Astrocyte (in vitro differentiated cells and primary cell): Measurements from ENCODE around the gene PTX4.

Experiments
- EZH2 ChIP-seq: IDR thresholded peaks from 2 replicates; pipeline ENCODE4 v1.6.1; 2012; ENCODE audit warnings: mild to moderate bottlenecking, low read length, inconsistent platforms; ENCODE audit not compliant: insufficient read depth
- TF ChIP-seq, protein P1 (sequence below): IDR thresholded peaks from 2 replicates; pipeline ENCODE4 v1.5.1; 2011; ENCODE audit warnings: low read depth, mild to moderate bottlenecking, inconsistent platforms, low read length, moderate library complexity; ENCODE audit not compliant: insufficient read depth

DNA sequence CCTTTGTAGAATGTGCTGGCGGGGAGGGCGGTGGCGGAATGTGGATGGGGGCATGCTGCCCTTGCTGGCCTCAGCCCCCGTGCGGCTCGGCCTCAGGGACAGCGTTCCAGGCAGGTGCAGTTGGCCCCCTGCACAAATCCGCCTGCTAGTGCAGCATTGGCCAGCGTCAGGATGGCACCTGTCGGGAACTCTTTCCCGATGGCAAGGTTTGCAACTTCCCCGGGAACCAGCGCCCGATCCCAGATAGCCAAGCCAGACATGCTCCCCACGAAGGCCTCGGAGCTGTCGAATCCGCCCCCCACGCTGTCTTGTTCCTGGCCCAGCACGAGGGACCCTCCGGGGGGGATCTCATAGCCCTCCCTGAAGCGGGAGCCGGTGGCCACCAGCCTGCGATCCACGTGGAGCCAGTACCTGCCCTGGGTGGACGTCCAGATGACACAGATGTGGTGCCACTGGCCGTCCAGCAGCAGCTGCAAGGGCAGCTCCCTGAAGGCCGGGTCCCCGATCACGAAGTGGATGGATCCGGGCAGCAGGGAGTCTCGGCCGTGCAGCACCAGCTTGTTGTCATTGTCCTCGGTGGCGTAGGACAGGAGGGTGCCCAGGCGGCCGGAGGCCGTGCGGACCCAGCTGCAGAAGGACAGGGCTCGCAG is 2.8 kb downstream of the PTX4 start:
- TF ChIP-seq, protein P1, sequence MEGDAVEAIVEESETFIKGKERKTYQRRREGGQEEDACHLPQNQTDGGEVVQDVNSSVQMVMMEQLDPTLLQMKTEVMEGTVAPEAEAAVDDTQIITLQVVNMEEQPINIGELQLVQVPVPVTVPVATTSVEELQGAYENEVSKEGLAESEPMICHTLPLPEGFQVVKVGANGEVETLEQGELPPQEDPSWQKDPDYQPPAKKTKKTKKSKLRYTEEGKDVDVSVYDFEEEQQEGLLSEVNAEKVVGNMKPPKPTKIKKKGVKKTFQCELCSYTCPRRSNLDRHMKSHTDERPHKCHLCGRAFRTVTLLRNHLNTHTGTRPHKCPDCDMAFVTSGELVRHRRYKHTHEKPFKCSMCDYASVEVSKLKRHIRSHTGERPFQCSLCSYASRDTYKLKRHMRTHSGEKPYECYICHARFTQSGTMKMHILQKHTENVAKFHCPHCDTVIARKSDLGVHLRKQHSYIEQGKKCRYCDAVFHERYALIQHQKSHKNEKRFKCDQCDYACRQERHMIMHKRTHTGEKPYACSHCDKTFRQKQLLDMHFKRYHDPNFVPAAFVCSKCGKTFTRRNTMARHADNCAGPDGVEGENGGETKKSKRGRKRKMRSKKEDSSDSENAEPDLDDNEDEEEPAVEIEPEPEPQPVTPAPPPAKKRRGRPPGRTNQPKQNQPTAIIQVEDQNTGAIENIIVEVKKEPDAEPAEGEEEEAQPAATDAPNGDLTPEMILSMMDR, result no peak
- no peak for TF ChIP-seq EZH2
